Measurements from ENCODE around the gene FAM174C.

Gene FAM174C

DNA sequence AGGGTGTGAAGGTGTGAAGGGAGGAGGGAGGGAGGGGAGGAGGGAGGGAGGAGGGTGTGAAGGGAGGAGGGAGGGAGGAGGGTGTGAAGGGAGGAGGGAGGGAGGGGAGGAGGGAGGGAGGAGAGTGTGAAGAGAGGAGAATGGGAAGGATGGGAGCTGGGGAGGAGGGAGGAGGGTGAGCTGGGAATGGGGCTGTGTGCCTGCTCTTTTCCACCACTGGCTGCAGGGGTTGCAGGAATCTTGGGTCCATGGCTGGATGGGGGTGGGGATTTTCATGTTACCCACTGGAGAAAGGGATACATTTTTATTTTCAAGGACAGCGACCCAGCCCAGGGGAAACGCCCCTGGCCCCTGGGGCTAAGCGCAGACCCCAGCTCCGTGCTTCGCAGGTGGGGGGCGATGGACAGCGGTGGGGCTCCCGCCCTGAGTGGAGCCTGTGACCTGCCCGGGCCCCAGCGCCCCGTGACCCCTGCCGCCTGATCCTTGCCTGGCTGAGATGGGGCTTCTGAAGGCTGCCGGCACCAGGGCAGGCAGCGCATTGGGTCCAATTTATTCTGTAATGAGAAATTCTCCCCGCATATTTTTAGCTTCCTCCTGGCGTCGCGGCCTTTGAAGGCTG is 7.4 kb downstream of the FAM174C start:
- peak in 1 of 2 donors; percentile 8 for DNase-seq (ENCODE audit: low read depth in 2 of 2)
- H3K4me3 ChIP-seq (replicated peaks in 1 of 2; ENCODE audit: low read depth in 2 of 2, low read length in 2 of 2), result no peak overlapping the region
- TF ChIP-seq CTCF (IDR thresholded peaks at IDR 0.05; ENCODE audit: low read depth, low read length), result no peak

DNA sequence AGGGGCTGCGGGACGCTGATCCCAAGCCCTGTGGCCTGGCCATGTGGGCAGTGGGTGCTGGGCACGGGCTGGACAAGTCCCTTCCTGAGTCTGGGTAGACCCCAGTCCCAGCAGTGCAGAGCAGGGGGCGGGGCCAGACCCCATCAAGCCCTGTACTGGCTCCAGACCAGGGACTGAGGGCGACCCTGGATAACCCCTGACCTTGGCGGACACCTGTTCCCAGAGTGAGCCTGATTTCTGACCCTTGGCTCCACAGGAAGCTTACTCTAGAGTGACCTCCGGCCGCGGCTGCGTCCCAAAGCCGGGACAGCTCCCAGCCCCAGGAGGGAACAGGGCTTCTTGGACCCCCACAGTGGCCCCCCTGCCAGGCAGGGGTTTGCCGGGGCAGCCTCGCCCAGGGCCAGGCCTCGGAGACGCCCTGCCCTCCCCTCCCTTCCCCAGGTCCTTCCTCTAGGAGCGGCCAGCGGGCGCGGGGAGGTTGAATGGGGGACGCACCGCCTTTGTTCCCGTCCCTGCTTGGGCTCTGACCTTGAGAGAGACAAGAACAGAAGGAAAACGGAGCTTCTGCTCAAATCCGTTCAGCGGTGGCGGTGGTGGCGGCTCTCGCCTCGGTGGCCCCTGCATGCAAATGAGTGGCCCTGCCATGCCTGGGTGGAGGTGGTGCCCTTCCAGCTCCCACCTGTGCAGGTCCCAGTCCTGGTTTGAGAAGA is 8.0 kb downstream of the FAM174C start:
- no peak for TF ChIP-seq CTCF (IDR thresholded peaks at IDR 0.05; ENCODE audit: low read depth, low read length)
- DNase-seq (ENCODE audit: low read depth in 2 of 2), result no peak
- H3K4me3 ChIP-seq (replicated peaks in 1 of 2; ENCODE audit: low read depth in 2 of 2, low read length in 2 of 2), result no peak overlapping the region

- no peak for TF ChIP-seq CTCF (IDR thresholded peaks at IDR 0.05; ENCODE audit: low read depth, low read length)
- DNase-seq (ENCODE audit: low read depth in 2 of 2), result no peak
- no peak overlapping the region for H3K4me3 ChIP-seq (replicated peaks in 1 of 2; ENCODE audit: low read depth in 2 of 2, low read length in 2 of 2)
Measured at GRCh38 chr19:1283917-1284292, 8.6 kb downstream of the FAM174C start.

- no peak for TF ChIP-seq CTCF (IDR thresholded peaks at IDR 0.05; ENCODE audit: low read depth, low read length)
- no peak for DNase-seq (ENCODE audit: low read depth in 2 of 2)
- H3K4me3 ChIP-seq (replicated peaks in 1 of 2; ENCODE audit: low read depth in 2 of 2, low read length in 2 of 2), result no peak overlapping the region
Measured at GRCh38 chr19:1284293-1284978, 9.1 kb downstream of the FAM174C start.

DNA sequence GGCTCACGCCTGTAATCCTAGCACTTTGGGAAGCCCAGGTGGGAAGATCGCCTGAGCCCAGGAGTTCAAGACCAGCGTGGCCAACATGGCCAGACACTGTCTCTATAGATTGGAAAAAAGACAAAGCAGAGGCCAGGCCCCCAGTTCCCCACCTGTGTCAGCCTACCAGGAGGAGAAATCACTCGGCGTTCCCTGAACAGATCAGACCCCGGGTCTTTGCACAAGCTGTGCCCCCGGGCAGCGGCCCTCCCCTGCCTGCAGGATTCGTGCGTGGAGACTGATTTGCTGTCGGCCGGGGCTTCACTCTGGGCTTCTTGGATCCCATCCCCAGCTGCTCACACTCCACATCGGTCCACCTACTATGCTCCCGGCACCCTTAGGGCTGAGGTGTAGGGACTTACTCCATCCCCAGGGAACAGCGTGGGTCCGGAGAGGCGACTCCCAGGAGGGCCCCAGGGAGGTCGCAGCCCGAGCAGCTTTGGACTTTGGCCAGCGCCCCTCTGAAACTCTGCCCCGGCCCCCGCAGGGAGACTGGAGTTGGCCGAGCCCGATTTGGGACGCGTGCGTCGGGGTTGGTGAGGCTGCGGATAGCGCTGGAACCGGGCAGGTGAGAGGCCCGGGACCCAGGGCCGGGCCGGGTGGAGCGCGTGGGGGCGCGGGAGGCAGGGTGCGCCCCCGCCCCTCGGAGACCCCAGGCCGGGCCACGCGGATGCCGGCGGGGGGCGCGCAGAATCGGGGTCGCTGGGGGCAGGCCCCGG is 9.8 kb downstream of the FAM174C start:
- DNase-seq (ENCODE audit: low read depth in 2 of 2), result no peak

More for the DNA sequence above, 9.8 kb downstream of the FAM174C start:
- no peak for TF ChIP-seq CTCF (IDR thresholded peaks at IDR 0.05; ENCODE audit: low read depth, low read length)
- H3K4me3 ChIP-seq (replicated peaks in 1 of 2; ENCODE audit: low read depth in 2 of 2, low read length in 2 of 2), result no peak overlapping the region

Data from cardiac fibroblast (primary cell).